Measurements from ENCODE around the gene JAG1.

DNA sequence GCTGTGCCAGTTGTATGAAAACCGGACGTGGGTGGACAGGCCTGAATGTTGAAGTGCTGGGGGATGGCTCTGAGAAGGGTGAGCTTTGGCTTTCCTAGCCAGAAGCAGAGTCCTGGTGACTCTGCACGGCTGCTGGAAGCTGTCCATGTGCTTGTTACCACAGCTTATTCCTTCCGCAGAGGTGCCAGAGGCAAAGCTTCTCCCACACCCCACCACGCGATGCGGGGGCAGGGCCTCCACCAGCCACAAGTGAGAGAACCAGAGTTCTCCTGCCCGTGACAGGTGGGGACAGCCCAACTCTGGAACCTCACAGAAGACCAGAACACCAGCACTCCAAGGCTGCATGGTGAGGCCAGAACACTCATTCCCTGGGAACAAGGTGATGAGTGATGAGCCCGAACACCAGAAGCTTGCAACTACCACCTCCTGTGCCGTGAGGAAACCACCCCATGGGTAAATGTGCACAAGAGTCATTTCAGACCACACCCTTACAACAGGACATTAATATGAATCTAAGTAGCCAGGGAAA, 36.7 kb downstream of the JAG1 start:
- TF ChIP-seq, protein P1, sequence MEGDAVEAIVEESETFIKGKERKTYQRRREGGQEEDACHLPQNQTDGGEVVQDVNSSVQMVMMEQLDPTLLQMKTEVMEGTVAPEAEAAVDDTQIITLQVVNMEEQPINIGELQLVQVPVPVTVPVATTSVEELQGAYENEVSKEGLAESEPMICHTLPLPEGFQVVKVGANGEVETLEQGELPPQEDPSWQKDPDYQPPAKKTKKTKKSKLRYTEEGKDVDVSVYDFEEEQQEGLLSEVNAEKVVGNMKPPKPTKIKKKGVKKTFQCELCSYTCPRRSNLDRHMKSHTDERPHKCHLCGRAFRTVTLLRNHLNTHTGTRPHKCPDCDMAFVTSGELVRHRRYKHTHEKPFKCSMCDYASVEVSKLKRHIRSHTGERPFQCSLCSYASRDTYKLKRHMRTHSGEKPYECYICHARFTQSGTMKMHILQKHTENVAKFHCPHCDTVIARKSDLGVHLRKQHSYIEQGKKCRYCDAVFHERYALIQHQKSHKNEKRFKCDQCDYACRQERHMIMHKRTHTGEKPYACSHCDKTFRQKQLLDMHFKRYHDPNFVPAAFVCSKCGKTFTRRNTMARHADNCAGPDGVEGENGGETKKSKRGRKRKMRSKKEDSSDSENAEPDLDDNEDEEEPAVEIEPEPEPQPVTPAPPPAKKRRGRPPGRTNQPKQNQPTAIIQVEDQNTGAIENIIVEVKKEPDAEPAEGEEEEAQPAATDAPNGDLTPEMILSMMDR (optimal IDR thresholded peaks at IDR 0.05 in 1 of 3, IDR thresholded peaks at IDR 0.05 in 1 of 3, conservative IDR thresholded peaks at IDR 0.05 in 1 of 3; ENCODE audit: extremely low read depth in 1 of 3, insufficient read depth in 2 of 3, low read length in 3 of 3) = no peak
- TF ChIP-seq EZH2 (IDR thresholded peaks at IDR 0.05; ENCODE audit: low read length) = no peak
